Esophagus squamous epithelium (tissue), 5 donors: ENCODE measurements around the gene RNF39. TPM values are rescaled to one million over a fixed set of nuclear protein-coding genes. Genes with fewer than 3 reads are reported as not detected.

Experiments used
- DNase-seq: peaks from one replicate; lab custom pipeline; 2025; lab: John Stamatoyannopoulos, UW
- H3K27ac ChIP-seq, 4 donors: fragments of 200-600 bp; sonication (generic); one replicate each; pipeline ENCODE4 v1.5.1; 2016 to 2019; ENCODE audit warnings: mild to moderate bottlenecking in 1 of 4
- H3K27me3 ChIP-seq, 4 donors: fragments of 200-600 bp; sonication (generic); 1 replicate in 3 of 4; 2 replicates in 1 of 4; pipeline versions ENCODE4 v1.5.1 to v1.6.0; 2017 to 2021; ENCODE audit warnings: antibody characterized with exemption in 1 of 4
- H3K36me3 ChIP-seq, 3 donors: fragments of 200-600 bp; sonication (generic); one replicate each; pipeline ENCODE4 v1.5.1; 2016 to 2019
- H3K4me1 ChIP-seq, 3 donors: fragments of 200-600 bp; sonication (generic); one replicate each; pipeline ENCODE4 v1.5.1; 2017 to 2019
- H3K4me3 ChIP-seq, 4 donors: fragments of 200-600 bp; sonication (generic); 1 replicate in 3 of 4; 2 replicates in 1 of 4; pipeline ENCODE4 v1.5.1; 2016 to 2019; ENCODE audit warnings: mild to moderate bottlenecking in 2 of 4, moderate library complexity in 1 of 4
- H3K9me3 ChIP-seq, 3 donors: fragments of 200-600 bp; sonication (generic); one replicate each; pipeline ENCODE4 v1.5.1; 2016 to 2019
- CTCF ChIP-seq, 6 experiments: fragments of 450-650 bp in 4 of 6; fragments of 200-600 bp in 2 of 6; sonication (generic) in 2 of 6; IDR thresholded peaks; one replicate each; pipeline ENCODE4 v1.5.1; 2016 to 2019; ENCODE audit warnings: antibody characterized with exemption in 6 of 6, mild to moderate bottlenecking in 4 of 6, moderate library complexity in 4 of 6
- POLR2A ChIP-seq, 4 donors: fragments of 450-650 bp; IDR thresholded peaks; one replicate each; pipeline ENCODE4 v1.6.1; 2017; ENCODE audit warnings: antibody characterized with exemption in 4 of 4, mild to moderate bottlenecking in 4 of 4, moderate library complexity in 3 of 4
- WGBS, 2 donors: methylation state at CpG; one replicate each; pipeline ENCODE4 v1.1.5; 2018; 5-methylcytosine and 5-hydroxymethylcytosine counted together
- intact Hi-C: fragments of 100-400 bp; cut with DNase I; formaldehyde crosslinking; loops from one replicate; pipeline ENCODE4 v1.15.0; 2022
- total RNA-seq, 4 donors: library from RNA; depleted of rRNA; stranded (reverse); fragments of >200 nt; gene quantifications; one replicate each; pipeline ENCODE4 v1.1.0, GENCODE V29; 2016
- donor health status: DM: yes; HTN: yes; CAD: no.

Gene RNF39
- total RNA-seq, 4 donors from 2014 or later = 3.1 to 11.4 (median 9.2) TPM

GRCh38 chr6:30066082-30066481, 9.5 kb downstream of the RNF39 start:
- peaks cover 14 to 58% (median 22%) of the 10 kb centered on the region in 3 donors for H3K4me1 ChIP-seq
- DNase-seq = no peak
- peak overlapping the region; percentile 88 to 97 (median 94) for H3K27ac ChIP-seq
- H3K9me3 ChIP-seq = no peaks in the 10 kb centered on the region
- 7 to 8% methylated on average over 4 of the region's 4 CpGs for WGBS, 2 donors
- H3K27me3 ChIP-seq = peaks cover 0 to 8% (median 0%) of the 10 kb centered on the region in 4 donors
- peak overlapping the region; percentile 34 to 88 (median 77) for H3K4me3 ChIP-seq
- TF ChIP-seq POLR2A (IDR thresholded peaks at IDR 0.05) (no peak), CTCF (IDR thresholded peaks at IDR 0.05) (no peak)
- intact Hi-C loops = no loop called here
- peaks cover 0 to 44% (median 3%) of the 10 kb centered on the region in 3 donors for H3K36me3 ChIP-seq

GRCh38 chr6:30063315-30063714, 12.3 kb downstream of the RNF39 start:
- Histone ChIP-seq H3K27me3 (no peaks in the 10 kb centered on the region), H3K4me1 (peaks cover 16 to 58% (median 29%) of the 10 kb centered on the region in 3 donors), H3K4me3 (no peak overlapping the region), H3K36me3 (peaks cover 0 to 20% (median 0%) of the 10 kb centered on the region in 3 donors), H3K27ac (no peak overlapping the region), H3K9me3 (no peaks in the 10 kb centered on the region)
- WGBS, 2 donors = 69 to 79% methylated on average over 2 of the region's 2 CpGs
- no peak for DNase-seq
- TF ChIP-seq CTCF (IDR thresholded peaks at IDR 0.05) (no peak), POLR2A (IDR thresholded peaks at IDR 0.05) (no peak)
- intact Hi-C loops = no loop called here

GRCh38 chr6:30062471-30063178, 12.9 kb downstream of the RNF39 start:
- TF ChIP-seq CTCF (IDR thresholded peaks at IDR 0.05) (no peak), POLR2A (IDR thresholded peaks at IDR 0.05) (no peak)
- Histone ChIP-seq H3K27me3 (no peaks in the 10 kb centered on the region), H3K9me3 (no peaks in the 10 kb centered on the region), H3K36me3 (peaks cover 0 to 27% (median 0%) of the 10 kb centered on the region in 3 donors), H3K4me3 (peak overlapping the region in 3 of 4 donors; percentile 74 to 90 (median 82)), H3K4me1 (peaks cover 10 to 51% (median 24%) of the 10 kb centered on the region in 3 donors), H3K27ac (peak overlapping the region in 2 of 4 donors; percentile 90 to 95)
- DNase-seq = no peak
- intact Hi-C loops = no loop called here
- WGBS, 2 donors = 86 to 87% methylated on average over 5 to 7 of the region's 7 CpGs

- TF ChIP-seq POLR2A (IDR thresholded peaks at IDR 0.05) (no peak), CTCF (IDR thresholded peaks at IDR 0.05) (no peak)
- WGBS, 2 donors = 36 to 46% methylated on average over 12 to 13 of the region's 13 CpGs
- peaks cover 0 to 34% (median 6%) of the 10 kb centered on the region in 3 donors for H3K36me3 ChIP-seq
- H3K27ac ChIP-seq = peak overlapping the region; percentile 87 to 95 (median 90)
- H3K4me1 ChIP-seq = peaks cover 9 to 47% (median 24%) of the 10 kb centered on the region in 3 donors
- H3K9me3 ChIP-seq = no peaks in the 10 kb centered on the region
- H3K27me3 ChIP-seq = no peaks in the 10 kb centered on the region
- H3K4me3 ChIP-seq = peak overlapping the region; percentile 74 to 90 (median 82)
- intact Hi-C loops = no loop called here
- DNase-seq = no peak
Observed at GRCh38 chr6:30061858-30062458, 13.6 kb downstream of the RNF39 start.
